ENCODE data around the gene EZH1.

EZH1 gene

GRCh38 chr17:42657824-42658588 lies 86.8 kb downstream of the EZH1 start:
- no peak for DNase-seq (ENCODE audit: low read depth, low spot score)
- no peak overlapping the region for H3K4me3 ChIP-seq (ENCODE audit: low read length)

- H3K4me3 ChIP-seq (ENCODE audit: low read length): no peak overlapping the region
- DNase-seq (ENCODE audit: low read depth, low spot score): no peak
These were observed 89.3 kb downstream of the EZH1 start for GRCh38 chr17:42655528-42655927.

GRCh38 chr17:42653179-42654124 lies 91.4 kb downstream of the EZH1 start:
- DNase-seq (ENCODE audit: low read depth, low spot score): no peak
- H3K4me3 ChIP-seq (ENCODE audit: low read length): no peak overlapping the region

- no peak overlapping the region for H3K4me3 ChIP-seq (ENCODE audit: low read length)
- no peak for DNase-seq (ENCODE audit: low read depth, low spot score)
These were observed 93.4 kb downstream of the EZH1 start for GRCh38 chr17:42651392-42651791.
